ENCODE results near the gene IL17A. TPM values are rescaled to one million over a fixed set of nuclear protein-coding genes. Genes with fewer than 3 reads are reported as not detected.

The IL17A gene

GRCh38 chr6:52233975-52234823 lies 48.0 kb downstream of the IL17A start:
- no peaks in the 10 kb centered on the region for H3K79me2 ChIP-seq (ENCODE audit: control insufficient read depth, insufficient read depth, low read length)
- H3K23ac ChIP-seq (ENCODE audit: low read length): no peak overlapping the region
- H3K4ac ChIP-seq (ENCODE audit: low read depth, low read length): no peak overlapping the region
- H3K27ac ChIP-seq (ENCODE audit: low read depth, low read length): no peak overlapping the region
- H4K8ac ChIP-seq (ENCODE audit: low read depth, low read length): no peak overlapping the region
- no peaks in the 10 kb centered on the region for H3K36me3 ChIP-seq (ENCODE audit: control insufficient read depth, insufficient read depth, low read length)
- no peak overlapping the region for H3K18ac ChIP-seq (ENCODE audit: low read length)
- H3K27me3 ChIP-seq (ENCODE audit: insufficient read depth, low read length, poor library complexity): no peaks in the 10 kb centered on the region
- H3K56ac ChIP-seq (ENCODE audit: low read length): no peak overlapping the region
- no peak overlapping the region for H2BK5ac ChIP-seq (ENCODE audit: low read length)
- H2AK5ac ChIP-seq (ENCODE audit: low read length): no peak overlapping the region
- no peak overlapping the region for H3K4me2 ChIP-seq (ENCODE audit: low read length)
- H2BK15ac ChIP-seq (replicated peaks; ENCODE audit: low read depth): no peak overlapping the region
- no peaks in the 10 kb centered on the region for H3K79me1 ChIP-seq (ENCODE audit: low read length)
- DNase-seq: peak; percentile 80
- H4K5ac ChIP-seq (ENCODE audit: low read length): no peak overlapping the region
- H2BK120ac ChIP-seq (ENCODE audit: low read depth, low read length): no peak overlapping the region
- no peak overlapping the region for H3K9ac ChIP-seq (ENCODE audit: low read length)
- H3K4me3 ChIP-seq (ENCODE audit: low read length): no peak overlapping the region
- WGBS (ENCODE audit: extremely low coverage, insufficient coverage, low lambda C conversion rate): no CpG with 5 or more reads among the region's 15 CpGs
- no peaks in the 10 kb centered on the region for H3K4me1 ChIP-seq (ENCODE audit: control insufficient read depth, low read depth, low read length)

Small RNA genes within 50 kb of the gene (small RNA-seq; reads per million reads assigned to genes)
- gene MIR133B (ENCODE audit: insufficient read depth): not detected
- not detected for gene MIR206 (ENCODE audit: insufficient read depth)

Data from mesendoderm (in vitro differentiated cells).